Kidney tubule cell (primary cell): ENCODE results near the gene C1D.
"Not testable (repeated sequence)": the region's sequence is repeated elsewhere in the genome, so short reads cannot be mapped to it uniquely, and the experiment has no call there.

Source experiments
- DNase-seq: peaks from one replicate; pipeline ENCODE4 v3.0.0-alpha.2; 2018; ENCODE audit warnings: low spot score

Gene C1D, protein sequence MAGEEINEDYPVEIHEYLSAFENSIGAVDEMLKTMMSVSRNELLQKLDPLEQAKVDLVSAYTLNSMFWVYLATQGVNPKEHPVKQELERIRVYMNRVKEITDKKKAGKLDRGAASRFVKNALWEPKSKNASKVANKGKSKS

DNA sequence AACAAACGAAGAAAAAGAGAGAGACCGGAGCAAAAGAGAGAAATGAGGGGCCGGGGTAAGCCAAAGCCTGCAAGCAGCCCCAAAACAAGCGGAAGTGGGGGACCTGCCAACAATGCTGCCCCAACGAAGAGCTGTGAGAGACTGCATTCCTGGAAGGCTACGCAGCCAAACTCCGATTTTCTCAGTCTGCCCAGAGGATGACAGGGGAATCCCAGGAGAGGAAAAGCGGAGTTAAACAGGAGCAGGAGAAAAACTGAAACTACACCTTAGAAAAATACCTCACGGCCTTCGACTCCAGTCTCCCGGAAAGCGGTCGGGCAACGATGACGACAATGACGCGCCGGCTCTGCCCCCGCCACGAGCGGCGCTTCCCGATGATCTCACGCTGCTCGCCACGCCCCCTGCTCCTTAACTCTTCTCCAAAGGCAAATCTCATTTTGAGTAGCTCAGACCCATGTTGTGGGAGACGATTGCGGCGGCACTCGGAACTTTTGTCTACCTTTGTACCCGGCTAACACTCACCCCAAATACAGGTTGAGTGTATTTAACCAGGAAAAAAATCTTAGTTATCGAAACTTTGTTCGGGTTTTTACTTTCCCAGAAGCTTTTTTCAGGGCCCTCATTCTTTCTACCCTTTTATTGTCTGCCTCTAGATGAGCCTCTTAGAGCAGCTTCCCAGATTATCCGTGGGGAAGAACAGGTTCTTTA, at the start of gene C1D:
Gene C1D (minus strand): TSS at position 325 of the 708 bp plus-strand sequence. CDS start 15,694 bp downstream, outside the sequence.
- DNase-seq = peak; percentile 93

DNA sequence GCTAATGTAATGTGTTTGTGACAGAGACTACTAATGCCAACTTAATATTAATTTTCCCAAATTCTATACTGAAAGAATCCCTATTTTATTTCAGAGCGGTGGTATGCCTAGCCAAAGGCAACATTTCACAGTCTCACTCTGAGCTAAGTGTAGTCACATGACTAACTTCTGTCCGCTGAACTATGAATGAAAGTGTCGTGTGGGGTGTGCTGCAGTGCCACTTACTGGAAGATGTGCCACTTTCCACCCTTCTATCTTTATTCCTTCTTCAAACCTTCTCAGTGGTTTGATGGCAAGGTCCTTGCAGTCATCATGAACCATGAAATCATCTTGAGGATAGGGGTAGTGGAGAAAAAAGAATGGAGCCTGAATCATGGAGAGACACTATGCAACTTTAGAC, 47.3 kb upstream of the C1D start:
- DNase-seq = peak; percentile 22

DNA sequence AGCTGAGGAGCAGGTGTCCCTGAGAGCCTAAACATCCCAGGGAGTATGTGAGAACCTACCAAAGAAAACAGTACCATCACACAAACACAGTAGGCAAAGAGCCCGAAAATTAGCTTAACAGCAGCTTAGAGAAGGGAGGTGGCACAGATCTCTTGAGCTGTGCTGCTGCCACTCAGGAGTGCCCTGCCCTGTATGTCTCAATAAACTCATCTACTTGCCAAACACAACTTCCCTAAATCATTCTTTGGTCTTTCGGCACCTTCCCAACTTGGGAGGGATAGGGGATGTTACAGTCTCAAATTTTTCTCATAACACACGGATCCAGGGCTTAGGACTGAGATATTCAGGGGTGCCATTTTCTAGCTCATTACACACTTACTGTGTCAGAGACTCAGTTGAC, 45.3 kb upstream of the C1D start:
- no peak for DNase-seq

DNA sequence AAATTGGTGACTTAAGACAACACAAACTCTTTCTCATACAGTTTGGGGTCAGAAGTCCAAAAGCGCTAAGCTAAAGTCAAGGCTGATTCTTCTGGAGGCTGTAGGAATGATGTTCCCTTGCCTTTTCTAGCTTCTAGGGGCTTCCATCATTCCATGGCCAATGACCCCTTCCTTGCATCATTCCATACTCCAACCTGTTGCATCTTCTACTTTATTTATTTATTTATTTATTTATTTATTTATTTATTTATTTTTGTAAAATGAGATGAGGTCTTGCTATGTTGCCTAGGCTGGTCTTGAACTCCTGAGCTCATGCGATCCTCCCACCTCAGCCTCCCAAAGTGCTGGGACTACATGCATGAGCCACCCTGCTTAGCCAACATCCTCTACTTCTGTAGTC, 44.7 kb upstream of the C1D start:
- DNase-seq = no peak

DNA sequence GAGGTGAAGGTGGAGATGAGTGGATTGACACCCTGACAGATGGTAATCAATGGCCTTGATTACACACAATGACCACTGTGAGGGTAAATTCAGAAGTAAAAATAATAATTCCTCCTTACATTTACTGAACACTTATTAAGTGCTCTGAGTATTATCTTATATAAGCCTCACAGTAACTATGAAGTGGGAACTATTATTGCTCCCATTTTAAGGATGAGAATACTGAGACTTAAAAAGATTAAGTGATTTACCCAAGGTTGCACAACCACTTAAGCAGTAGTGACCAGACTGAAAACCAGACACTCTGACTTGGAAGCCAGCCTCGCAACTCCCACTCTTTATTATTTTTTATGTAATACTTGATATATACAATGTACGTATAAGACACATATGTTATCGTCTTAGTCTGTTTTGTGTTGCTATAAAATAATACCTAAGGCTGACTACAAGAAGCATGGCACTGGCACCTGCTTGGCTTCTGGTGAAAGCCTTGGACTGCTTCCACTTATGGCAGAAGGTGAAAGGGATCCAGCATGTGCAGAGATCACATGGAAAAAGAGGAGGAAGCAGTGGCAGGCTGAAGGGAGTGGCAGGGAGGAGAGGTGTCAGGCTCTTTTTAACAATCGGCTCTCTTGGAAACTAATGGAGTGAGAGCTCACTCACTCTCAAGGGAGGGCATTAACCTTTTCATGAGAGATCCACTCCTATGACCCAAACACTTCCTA, 41.5 kb upstream of the C1D start:
- DNase-seq = no peak

DNA sequence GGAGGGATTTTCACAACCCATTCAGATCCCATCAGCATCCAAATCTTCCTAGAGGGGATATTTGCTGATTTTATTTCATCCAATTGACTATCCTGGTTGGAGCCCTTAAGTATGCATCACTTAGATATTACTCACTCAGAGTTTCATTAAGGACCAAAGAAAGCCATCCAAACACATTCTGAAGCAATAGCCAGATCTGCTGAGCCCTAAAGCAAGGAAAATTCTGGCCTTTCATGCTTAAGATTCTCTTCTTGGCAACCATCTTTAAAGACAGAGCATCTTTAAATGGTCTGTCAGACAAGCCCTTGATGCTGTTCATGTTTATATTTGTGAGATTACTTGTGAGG, 40.9 kb upstream of the C1D start:
- DNase-seq = no peak

DNA sequence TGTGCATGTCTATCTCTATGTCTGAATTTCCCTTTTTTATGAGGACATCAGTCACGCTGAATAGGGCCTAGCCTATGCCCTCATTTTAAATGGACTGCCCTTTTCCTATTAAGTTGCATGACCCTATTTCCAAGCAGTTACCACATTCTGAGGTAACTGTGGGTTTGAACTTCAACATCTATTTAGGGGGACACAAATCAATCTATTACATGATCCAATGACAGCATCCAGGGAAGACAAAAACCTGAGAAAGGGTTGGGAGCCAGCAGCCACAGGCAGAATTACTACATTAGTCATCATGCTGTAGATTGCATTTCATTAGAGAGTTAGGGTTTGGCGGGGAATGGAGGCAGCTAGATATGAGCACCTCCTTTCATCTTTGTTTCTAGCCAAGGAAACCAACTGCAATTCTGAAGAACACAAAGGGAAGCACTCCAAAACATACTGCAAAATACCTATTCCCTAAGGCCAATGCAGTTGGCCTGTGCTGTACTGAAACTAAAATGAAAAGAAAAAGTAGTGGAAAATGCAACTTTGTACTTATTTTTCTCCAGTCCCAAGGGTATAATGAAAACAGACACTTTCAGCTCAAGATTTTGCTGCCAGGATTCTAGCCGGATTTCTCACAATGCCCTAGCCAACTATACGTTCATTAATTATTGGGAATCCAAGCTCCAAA, 40.4 kb upstream of the C1D start:
- no peak for DNase-seq

DNA sequence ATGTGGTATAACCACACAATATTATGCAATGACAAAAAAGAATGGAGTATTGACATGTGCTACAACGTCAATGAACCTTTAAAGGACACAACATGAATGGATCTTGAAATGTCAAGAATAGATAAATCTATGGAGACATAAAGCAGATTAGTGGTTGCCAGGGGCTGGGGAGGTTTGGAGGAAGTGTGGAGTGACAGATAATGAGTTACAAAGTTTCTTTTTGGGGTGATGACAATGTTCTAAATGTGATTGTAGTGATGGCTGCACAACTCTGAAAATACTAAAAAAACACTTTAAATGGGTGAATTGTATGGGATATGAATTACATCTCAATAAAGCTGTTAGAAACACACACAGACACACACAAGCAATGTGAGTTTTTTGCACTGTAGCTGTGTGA, 37.4 kb upstream of the C1D start:
- no peak for DNase-seq

DNA sequence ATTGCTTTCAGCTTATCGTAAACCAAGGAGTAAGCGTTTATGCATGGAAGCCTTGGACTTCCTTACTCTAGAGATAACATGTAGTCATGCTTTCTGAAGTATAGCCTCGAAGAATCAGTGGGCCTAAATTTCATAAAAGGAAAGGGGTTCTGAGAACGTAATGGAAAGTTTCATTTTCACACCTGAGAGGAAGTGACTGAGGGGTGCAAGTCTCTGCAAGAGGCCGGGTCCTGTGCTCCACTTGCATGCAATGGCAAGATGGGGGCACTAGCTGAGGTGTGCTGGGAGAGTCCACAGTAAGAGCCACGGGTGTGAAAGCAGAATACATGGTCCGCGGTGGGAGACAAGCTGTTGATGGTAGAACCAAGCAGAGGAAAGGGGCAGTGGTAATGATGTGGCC, 36.5 kb upstream of the C1D start:
- DNase-seq = no peak

DNA sequence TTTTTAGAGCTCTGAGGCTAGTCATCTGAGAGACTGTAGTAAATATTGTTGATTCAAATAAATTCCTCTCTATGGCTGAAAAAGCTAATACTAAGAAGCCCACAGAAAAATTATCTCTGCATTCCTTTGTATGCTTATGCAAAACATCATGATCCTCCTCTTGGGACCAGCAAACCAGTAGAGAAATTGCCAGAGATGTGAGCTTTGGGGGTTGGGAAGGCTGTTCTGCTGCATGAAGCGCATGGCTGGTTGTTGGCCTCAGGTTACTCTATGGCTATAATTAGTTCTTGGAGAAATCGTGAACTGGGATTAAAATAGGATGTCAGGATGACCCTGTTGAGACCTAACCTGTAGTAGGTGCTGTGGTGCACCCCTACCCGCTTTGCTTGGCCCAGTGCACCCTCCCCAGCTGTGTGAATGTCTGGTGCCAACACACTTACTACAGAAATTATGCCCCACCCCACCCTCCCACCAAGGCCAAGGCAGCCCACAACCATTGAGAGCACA, 35.5 kb upstream of the C1D start:
- DNase-seq = no peak

DNA sequence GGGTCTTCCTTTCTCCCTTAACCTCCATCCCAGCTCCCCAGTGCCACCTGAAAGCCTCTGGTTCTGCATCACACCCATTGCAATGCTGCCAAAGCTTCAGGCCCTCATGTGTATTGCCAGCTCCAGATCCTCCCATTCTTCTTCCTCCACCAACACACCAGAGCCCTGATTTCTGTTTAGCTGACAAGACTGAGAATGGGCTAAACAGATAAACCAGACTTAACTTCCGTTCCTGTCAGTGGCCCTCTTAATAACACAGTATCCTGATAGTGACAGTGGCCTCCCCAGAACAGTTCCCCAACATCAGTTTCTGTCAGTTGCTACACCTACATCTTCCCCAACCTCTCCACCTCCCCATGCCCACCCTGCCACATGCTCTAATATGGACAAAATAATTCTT, 31.3 kb upstream of the C1D start:
- DNase-seq = no peak

DNA sequence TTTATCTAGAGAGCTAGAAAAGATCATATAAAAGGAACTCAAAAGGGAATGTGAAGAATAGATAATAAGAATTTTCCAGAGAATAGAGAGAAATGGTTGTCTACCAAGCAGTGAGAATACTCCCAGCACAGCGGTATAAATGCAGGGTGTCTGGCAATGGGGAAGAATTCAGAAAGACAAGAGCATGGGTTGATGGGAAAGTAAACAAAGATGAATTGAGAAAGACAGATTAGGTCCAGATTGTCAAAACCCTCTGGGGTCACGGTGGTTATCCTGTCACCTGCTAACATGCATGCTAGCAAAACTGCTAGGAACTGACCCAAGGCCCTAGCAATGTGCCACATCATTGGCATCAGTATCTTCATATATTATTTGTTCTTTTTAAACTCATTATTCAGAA, 30.8 kb upstream of the C1D start:
- no peak for DNase-seq

DNA sequence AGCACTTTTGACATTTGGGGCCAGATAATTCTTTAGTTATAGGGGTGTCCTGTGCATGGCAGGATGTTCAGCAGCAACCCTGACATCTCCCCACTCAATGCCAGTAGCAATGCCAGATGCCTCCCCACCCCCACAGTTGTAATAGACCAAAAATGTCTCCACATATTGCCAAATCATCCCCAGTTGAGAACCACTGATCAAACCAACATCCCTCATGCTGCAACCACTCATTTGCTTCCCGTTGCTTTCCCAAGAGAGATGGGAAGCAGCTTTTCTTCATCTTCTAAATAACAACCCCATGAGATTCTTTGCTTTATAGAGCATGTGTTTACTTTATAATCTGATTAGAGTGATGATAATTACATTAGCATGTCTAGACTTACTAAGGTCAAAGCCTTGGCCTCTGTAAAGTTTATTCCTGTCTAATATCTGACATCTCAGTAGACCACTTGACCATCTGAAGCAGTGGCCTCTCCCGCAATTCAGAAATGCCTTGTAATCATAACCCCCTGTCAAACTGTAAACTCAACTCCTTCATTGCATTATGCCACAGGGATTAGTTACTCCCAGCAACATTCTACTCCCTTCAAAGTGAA, 28.7 kb upstream of the C1D start:
- DNase-seq = no peak

DNA sequence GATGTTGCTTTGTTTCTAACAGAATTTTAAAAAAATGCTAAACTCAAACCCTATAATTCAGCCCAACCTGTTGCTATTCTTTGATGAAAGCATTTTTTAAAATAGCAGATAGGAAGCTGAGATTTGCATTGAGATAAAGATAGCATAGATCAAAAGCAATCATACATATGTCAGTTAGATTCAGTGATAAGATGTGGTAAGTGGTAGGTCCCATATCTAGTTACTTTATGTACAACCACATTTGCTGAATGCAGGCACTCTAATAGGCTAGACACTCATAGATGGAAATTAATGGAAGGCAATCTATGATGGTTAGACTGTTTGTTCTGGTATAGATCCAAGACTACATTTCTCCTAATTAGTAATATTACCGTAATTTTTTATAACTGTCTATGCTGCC, 27.2 kb upstream of the C1D start:
- DNase-seq = no peak

DNA sequence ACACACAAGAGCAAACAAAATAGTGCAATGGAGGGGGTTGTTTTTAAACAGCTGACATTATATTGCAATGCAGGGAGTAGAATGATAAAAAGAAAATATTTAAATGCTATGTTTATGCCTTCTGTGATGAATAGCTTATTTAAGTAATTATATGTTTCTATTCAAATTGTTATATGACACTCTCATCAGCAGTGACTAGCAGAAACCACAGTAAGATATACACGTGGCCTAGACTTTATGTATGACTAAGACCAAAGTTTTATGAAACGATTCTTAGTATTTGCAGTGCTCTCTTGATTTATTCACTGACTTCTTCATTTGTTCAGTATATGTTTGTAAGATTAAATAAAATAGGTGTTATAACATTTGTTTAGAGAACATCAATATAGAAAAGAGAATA, 26.1 kb upstream of the C1D start:
- DNase-seq = no peak

DNA sequence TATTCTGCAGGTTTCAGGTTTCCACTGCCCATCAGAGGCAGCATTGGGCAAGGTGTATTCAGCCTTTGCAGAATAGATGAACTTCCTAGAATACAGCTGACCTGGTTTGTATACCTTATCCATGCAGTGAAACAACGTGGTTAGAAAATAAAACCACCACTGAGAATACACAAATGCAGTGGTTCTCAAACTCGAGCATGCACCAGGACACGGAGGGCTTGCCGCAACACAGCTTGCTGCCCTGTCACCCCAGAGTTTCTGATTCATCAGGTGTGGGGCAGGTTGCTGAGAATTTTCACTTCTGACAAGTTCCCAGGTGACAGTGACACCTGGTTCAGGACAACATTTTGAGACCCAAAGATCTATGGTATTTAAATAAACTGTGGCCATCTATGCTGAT, 23.4 kb upstream of the C1D start:
- DNase-seq = no peak

DNA sequence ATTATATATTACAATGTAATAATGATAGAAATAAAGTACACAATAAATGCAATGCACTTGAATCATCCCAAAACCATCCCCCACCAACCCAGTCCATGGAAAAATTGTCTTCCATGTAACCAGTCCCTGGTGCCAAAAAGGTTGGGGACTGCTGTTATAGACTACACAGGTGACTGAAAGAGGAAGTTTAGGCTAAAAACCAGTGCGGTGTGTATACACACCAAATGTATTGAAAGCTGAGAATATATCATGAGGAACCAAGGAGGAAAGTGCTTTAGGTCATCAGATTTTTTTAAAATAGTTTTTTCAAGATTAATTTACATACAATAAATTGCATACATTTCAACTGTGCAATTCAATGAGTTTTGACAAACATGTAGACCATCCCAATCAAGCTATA, 20.5 kb upstream of the C1D start:
- DNase-seq = no peak

DNA sequence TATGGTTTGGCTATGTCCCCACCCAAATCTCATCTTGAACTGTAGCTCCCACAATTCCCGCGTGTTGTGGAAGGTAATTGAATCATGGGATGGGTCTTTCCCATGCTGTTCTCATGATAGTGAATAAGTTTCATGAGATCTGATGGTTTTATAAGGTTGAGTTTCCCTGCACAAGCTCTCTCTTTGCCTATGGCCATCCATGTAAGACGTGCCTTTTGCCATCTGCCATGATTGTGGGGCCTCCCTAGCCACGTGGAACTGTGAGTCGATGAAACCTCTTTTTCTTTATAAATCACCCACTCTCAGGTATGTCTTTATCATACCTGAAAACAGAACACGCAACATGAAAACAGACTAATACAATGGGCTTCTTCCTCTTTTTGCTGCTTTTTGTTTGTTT, 11.2 kb upstream of the C1D start:
- DNase-seq = no peak

DNA sequence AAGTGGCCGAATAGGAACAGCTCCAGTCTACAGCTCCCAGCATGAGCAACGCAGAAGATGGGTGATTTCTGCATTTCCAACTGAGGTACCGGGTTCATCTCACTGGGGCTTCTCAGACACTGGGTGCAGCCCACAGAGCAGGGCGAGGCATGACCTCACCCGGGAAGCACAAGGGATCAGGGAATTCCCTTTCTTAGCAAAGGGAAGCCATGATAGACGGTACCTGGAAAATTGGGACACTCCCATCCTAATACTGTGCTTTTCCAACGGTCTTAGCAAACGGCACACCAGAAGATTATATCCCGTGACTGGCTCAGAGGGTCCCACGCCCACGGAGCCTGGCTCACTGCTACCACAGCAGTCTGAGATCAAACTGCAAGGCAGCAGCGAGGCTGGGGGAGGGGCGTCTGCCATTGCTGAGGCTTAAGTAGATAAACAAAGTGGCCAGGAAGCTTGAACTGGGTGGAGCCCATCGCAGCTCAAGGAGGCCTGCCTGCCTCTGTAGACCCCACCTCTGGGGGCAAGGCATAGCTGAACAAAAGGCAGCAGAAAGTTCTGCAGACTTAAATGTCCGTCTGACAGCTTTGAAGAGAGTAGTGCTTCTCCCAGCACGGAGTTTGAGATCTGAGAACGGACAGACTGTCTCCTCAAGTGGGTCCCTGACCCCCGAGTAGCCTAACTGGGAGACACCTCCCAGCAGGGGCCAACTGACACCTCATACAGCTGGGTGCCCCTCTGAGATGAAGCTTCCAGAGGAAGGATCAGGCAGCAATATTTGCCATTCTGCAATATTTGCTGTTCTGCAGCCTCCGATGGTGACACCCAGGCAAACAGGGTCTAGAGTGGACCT, 1.2 kb upstream of the C1D start:
- DNase-seq = not testable (repeated sequence)

DNA sequence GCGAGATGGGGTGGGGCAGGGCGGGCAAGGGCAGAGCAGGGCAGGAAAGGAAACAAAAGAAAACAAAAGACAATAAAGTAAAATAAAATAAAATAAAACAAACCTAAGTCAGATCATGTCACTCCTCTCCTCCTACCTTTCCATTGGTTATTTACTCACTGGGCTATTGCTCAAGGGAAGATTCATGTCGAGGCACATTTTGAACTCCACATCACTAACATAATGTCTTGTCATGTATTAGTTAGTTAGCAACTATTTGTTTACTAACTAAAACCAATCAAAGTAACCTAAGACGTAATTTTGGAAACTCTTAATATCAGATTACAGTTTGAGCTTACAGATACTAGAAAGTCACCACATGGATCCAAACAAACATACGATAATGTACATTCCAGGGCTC, 2.2 kb downstream of the C1D start:
- DNase-seq = no peak

DNA sequence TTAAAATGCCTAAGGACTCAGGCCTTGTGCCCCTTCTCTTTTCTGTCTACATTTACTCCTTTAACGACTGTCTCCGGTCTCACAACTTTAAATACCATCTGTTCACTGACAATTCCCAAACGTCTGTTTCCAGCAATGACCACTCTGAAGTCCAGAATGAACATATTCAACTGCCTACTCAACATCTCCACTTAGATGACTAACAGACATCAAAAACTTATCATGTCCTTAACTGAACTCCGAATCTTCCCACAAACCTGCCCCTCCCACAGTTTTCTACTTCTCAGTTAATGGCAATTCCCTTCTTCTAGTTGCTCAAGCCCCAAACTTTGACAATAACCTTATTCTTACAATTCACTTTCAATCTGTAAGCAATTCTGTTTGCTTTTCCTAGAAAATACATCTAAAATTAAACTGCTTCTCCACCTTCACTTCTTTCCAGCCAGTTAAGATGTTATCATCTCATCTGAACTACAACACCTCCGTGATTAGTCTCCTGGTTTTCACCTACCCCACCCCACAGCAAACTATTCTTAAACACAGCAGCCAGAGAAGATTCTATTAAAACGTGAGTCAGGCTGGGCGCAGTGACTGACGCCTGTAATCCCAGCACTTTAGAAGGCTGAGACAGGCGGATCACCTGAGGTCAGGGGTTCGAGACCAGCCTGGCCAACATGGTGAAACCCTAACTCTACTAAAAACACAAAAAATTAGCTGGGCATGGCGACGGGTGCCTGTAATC, 2.8 kb downstream of the C1D start:
- no peak for DNase-seq
